ENCODE results near the gene SMAP1. TPM values are rescaled to one million over a fixed set of nuclear protein-coding genes. Genes with fewer than 3 reads are reported as not detected.

The SMAP1 gene
- total RNA-seq, result 16.3 and 21.2 TPM in 2 replicates

DNA sequence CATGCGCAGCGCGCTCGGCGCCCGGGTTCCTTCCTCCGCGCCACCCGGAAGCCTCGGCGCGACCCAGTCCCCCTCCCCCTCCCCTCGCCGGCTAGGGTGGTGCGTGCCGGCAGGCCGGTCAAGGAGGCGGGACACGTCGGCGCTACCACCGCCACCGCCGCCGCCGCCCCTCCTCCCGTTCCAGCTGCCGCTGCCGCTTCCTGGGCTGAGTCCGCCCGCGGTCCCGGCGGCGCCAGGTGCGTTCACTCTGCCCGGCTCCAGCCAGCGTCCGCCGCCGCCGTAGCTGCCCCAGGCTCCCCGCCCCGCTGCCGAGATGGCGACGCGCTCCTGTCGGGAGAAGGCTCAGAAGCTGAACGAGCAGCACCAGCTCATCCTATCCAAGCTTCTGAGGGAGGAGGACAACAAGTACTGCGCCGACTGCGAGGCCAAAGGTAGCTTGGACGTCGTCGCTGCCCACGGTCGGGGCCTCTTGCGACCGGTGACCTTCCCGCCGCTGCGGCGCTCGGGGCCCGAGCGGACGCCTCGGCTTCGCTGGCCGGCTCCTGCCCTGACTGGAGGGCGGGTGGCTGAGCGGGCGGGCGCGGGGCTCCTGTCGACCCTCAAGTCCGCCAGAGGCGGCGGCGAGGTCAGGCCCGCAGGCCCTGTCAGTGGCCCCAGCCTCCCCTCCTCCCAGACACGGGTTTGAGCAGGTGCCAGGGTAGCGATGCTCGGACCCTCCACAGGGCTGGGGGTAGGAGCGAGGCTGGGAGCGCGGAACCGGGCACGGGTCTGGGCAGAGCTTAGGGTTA lies at the start of gene SMAP1:
Gene SMAP1 (plus strand): TSS at position 173 of the 788 bp plus-strand sequence. CDS start 141 bp downstream, at position 314.

Other genes starting within 250 kb of the SMAP1 start
- 8.8 and 12.9 TPM in 2 replicates for gene SDHAF4, start 101.0 kb upstream of the SMAP1 start, total RNA-seq